Osteoblast (primary cell): ENCODE data around the gene OOEP. TPM values are rescaled to one million over a fixed set of nuclear protein-coding genes. Genes with fewer than 3 reads are reported as not detected.

Experiments
- DNase-seq: peaks from one replicate; pipeline ENCODE4 v3.0.0; 2011; ENCODE audit warnings: low spot score, mixed read lengths; ENCODE audit not compliant: insufficient read length; ENCODE audit errors: missing footprints
- H2AFZ ChIP-seq: 2 replicates; pipeline ENCODE4 v1.6.0; 2011; ENCODE audit warnings: mild to moderate bottlenecking, low read length
- H3K27ac ChIP-seq: 2 replicates; pipeline ENCODE4 v1.5.1; 2011; ENCODE audit warnings: mild to moderate bottlenecking, low read depth, low read length, moderate library complexity
- H3K27me3 ChIP-seq: 2 replicates; pipeline ENCODE4 v1.6.0; 2012; ENCODE audit warnings: mild to moderate bottlenecking, control low read depth, inconsistent platforms, low read length, moderate library complexity; ENCODE audit not compliant: insufficient read depth
- H3K36me3 ChIP-seq: 2 replicates; pipeline ENCODE4 v1.5.1; 2011; ENCODE audit warnings: mild to moderate bottlenecking, low read length, control low read depth, moderate library complexity; ENCODE audit not compliant: insufficient read depth
- H3K4me1 ChIP-seq: 2 replicates; pipeline ENCODE4 v1.5.1; 2011; ENCODE audit warnings: mild to moderate bottlenecking, low read length, control low read depth, moderate library complexity; ENCODE audit not compliant: insufficient read depth
- H3K4me2 ChIP-seq: 2 replicates; pipeline ENCODE4 v1.6.0; 2011; ENCODE audit warnings: mild to moderate bottlenecking, low read length; ENCODE audit not compliant: insufficient read depth
- H3K4me3 ChIP-seq: fragments of 200-600 bp; sonication (generic); 3 replicates; pipeline ENCODE4 v1.5.1; 2012; ENCODE audit warnings: mild to moderate bottlenecking, low read length, inconsistent platforms; ENCODE audit not compliant: insufficient read depth
- H3K79me2 ChIP-seq: 2 replicates; pipeline ENCODE4 v1.6.0; 2012; ENCODE audit warnings: mild to moderate bottlenecking, low read length, control low read depth, inconsistent platforms; ENCODE audit not compliant: insufficient read depth
- H3K9me3 ChIP-seq: 2 replicates; pipeline ENCODE4 v1.5.1; 2011; ENCODE audit warnings: low read depth, low read length, control low read depth
- H4K20me1 ChIP-seq: 2 replicates; pipeline ENCODE4 v1.6.0; 2012; ENCODE audit warnings: mild to moderate bottlenecking, low read length, control low read depth; ENCODE audit not compliant: insufficient read depth
- total RNA-seq: library from RNA; depleted of rRNA; stranded (reverse); fragments of >200 nt; gene quantifications from 2 replicates; pipeline ENCODE4 v1.2.3, GENCODE V29; 2012
- TF ChIP-seq, protein P1 (sequence below): IDR thresholded peaks from 2 replicates; pipeline ENCODE4 v1.5.1; 2011; ENCODE audit warnings: mild to moderate bottlenecking, low read depth, low read length, moderate library complexity; ENCODE audit errors: extremely low read depth

OOEP gene
- total RNA-seq, 1 donor: 0.36 TPM

DNA sequence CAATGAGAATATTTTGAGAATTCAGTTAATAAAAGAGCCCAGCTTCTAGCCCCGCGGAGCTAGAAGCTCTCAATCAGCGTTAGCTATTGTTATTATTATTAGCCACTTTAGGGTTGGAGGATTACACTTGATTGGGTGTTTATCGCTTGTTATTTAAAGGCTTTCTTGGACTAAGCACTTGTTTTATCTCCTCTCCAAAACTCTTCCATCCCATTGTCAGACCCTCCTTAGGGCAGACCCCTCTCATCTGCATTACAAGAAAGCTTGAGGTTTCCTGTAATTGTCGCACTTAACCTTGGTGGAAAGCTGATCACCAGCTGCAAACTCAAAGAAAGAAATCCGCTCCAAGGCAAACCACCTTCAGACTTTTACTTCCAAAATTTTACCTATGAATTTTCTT is 20.4 kb downstream of the OOEP start:
- TF ChIP-seq, protein P1, sequence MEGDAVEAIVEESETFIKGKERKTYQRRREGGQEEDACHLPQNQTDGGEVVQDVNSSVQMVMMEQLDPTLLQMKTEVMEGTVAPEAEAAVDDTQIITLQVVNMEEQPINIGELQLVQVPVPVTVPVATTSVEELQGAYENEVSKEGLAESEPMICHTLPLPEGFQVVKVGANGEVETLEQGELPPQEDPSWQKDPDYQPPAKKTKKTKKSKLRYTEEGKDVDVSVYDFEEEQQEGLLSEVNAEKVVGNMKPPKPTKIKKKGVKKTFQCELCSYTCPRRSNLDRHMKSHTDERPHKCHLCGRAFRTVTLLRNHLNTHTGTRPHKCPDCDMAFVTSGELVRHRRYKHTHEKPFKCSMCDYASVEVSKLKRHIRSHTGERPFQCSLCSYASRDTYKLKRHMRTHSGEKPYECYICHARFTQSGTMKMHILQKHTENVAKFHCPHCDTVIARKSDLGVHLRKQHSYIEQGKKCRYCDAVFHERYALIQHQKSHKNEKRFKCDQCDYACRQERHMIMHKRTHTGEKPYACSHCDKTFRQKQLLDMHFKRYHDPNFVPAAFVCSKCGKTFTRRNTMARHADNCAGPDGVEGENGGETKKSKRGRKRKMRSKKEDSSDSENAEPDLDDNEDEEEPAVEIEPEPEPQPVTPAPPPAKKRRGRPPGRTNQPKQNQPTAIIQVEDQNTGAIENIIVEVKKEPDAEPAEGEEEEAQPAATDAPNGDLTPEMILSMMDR: no peak
- no peaks in the 10 kb centered on the region for H4K20me1 ChIP-seq
- no peak overlapping the region for H2AFZ ChIP-seq
- peaks cover 32% of the 10 kb centered on the region for H3K27me3 ChIP-seq
- no peak overlapping the region for H3K4me3 ChIP-seq
- H3K36me3 ChIP-seq: no peaks in the 10 kb centered on the region
- no peaks in the 10 kb centered on the region for H3K4me1 ChIP-seq
- H3K79me2 ChIP-seq: no peaks in the 10 kb centered on the region
- H3K27ac ChIP-seq: no peak overlapping the region
- H3K4me2 ChIP-seq: no peak overlapping the region
- DNase-seq: no peak
- no peaks in the 10 kb centered on the region for H3K9me3 ChIP-seq

DNA sequence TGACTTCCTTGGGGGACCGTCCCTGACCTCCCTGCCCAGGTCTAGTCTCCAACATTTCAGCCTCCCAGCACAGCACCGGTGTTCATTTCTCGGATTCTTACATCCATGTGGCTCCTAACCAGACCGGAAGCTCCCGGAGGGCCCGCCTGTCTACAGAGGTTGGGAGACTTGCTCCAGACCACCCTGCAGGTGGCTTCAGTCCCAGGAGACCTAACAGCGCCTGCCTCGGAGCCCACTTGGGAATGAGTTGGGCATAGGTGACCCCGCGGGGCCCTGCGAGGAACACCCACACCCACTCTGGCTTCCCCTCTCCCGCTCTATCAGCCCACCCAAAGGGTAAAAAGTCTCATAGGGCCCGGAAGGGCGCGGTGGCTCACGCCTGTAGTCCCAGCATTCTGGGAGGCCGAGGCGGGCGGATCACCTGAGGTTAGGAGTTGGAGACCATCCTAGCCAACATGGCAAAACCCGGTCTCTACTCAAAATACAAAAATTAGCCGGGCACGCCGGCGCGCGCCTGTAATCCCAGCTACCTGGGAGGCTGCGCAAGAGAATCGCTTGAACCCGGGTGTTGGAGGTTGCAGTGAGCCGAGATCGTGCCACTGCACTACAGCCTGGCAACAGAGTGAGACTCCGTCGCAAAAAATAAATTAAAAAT is 21.0 kb downstream of the OOEP start:
- Histone ChIP-seq H3K79me2 (no peaks in the 10 kb centered on the region), H2AFZ (no peak overlapping the region), H3K27ac (no peak overlapping the region), H3K4me1 (no peaks in the 10 kb centered on the region), H3K4me3 (no peak overlapping the region), H3K27me3 (peaks cover 32% of the 10 kb centered on the region), H3K4me2 (no peak overlapping the region), H4K20me1 (no peaks in the 10 kb centered on the region), H3K9me3 (no peaks in the 10 kb centered on the region), H3K36me3 (no peaks in the 10 kb centered on the region)
- TF ChIP-seq, protein P1: no peak
- DNase-seq: no peak

DNA sequence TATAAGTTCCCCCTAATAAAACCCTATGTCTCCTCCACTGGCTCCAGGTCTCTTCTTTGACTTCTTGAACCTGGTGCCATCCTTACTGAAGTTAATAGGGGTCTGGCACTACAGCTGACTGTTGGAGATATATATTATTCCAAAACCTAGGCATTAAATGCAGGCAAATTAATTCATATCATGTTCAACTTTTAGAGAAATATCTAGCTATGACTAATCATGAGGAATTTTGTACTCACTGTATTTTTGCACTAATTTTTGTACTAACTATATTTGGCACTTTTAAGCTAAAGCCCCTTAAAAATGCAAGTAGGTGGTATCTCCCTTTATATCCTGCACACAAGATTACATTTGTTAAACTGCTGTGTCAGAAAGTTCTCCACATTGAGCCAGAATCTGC is 26.5 kb downstream of the OOEP start:
- Histone ChIP-seq H3K27ac (no peak overlapping the region), H3K36me3 (no peaks in the 10 kb centered on the region), H3K79me2 (no peaks in the 10 kb centered on the region), H4K20me1 (no peaks in the 10 kb centered on the region), H2AFZ (no peak overlapping the region), H3K9me3 (no peaks in the 10 kb centered on the region), H3K27me3 (peaks cover 10% of the 10 kb centered on the region), H3K4me1 (no peaks in the 10 kb centered on the region), H3K4me3 (no peak overlapping the region), H3K4me2 (no peak overlapping the region)
- DNase-seq: no peak
- TF ChIP-seq, protein P1: no peak

DNA sequence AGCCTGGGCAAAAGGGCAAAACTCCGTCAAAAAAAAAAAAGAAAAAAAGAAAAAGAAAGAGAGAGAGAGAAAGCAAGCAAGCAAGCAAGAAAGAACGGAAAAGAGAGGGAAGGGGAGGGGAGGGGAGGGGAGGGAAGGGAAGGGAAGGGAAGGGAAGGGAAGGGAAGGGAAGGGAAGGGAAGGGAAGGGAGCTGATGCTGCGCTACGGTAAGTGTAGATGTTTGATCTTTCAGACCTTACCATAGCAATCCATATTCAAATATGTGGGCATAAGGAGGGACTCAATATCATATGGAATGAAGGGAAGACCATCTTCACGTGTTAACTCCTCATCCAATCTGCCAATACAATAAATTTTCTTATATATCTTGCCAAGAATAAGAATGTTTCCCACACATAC is 27.5 kb downstream of the OOEP start:
- H3K36me3 ChIP-seq: no peaks in the 10 kb centered on the region
- H3K4me3 ChIP-seq: no peak overlapping the region
- no peak for DNase-seq
- H3K27ac ChIP-seq: no peak overlapping the region
- no peak overlapping the region for H2AFZ ChIP-seq
- H3K27me3 ChIP-seq: peaks cover 5% of the 10 kb centered on the region
- H3K79me2 ChIP-seq: no peaks in the 10 kb centered on the region
- no peaks in the 10 kb centered on the region for H3K4me1 ChIP-seq
- TF ChIP-seq, protein P1: no peak
- no peaks in the 10 kb centered on the region for H4K20me1 ChIP-seq
- no peaks in the 10 kb centered on the region for H3K9me3 ChIP-seq
- no peak overlapping the region for H3K4me2 ChIP-seq
